ENCODE results near the gene CAMK1G. TPM values are rescaled to one million over a fixed set of nuclear protein-coding genes. Genes with fewer than 3 reads are reported as not detected.

Gene CAMK1G
- total RNA-seq (2014; rRNA removed; shearing (Covaris generic)) (0.11 TPM in 1 of 2 replicates, not detected in the other), polyA plus RNA-seq (2016; fragmentation: Nextera tagmentation; extraction: Ambion mirVana) (0.24 TPM in 1 of 2 replicates, not detected in the other)

DNA sequence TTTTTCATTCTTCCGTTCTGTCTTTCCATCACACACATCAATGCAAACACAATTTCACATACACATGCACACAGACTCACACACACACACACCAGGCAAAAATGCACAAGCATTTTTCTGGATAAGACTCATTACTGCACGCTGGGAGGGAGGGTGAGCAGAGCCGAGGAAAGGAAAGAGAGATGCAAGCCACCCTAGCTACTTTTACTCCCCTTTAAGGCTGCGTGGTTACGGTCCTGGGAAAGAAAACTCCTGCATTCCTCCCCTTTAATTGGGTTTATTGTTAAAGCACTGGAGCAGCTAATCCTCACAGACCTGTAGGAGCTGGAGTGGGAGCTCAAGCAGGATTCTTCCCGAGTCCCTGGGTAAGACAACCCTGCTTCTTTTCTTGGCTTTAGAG is at the start of gene CAMK1G:
Gene CAMK1G, plus strand, starts transcription at position 307 of the 400 bp plus-strand sequence. CDS start 11,270 bp downstream, outside the sequence.
- in situ Hi-C loops (cut with MboI): loop anchor here (25.0 kb wide), 1 partner anchor 404 kb away; no protein-coding TSS in a partner anchor
- 0 out of 2 replicates have a peak within 1 kb of the TSS, but pooled peaks have one; percentile 49 for H2AFZ ChIP-seq
- H3F3A ChIP-seq (ENCODE audit: insufficient read depth): no peaks in the 10 kb centered on the region; the same call in 1 of the 2 replicates

DNA sequence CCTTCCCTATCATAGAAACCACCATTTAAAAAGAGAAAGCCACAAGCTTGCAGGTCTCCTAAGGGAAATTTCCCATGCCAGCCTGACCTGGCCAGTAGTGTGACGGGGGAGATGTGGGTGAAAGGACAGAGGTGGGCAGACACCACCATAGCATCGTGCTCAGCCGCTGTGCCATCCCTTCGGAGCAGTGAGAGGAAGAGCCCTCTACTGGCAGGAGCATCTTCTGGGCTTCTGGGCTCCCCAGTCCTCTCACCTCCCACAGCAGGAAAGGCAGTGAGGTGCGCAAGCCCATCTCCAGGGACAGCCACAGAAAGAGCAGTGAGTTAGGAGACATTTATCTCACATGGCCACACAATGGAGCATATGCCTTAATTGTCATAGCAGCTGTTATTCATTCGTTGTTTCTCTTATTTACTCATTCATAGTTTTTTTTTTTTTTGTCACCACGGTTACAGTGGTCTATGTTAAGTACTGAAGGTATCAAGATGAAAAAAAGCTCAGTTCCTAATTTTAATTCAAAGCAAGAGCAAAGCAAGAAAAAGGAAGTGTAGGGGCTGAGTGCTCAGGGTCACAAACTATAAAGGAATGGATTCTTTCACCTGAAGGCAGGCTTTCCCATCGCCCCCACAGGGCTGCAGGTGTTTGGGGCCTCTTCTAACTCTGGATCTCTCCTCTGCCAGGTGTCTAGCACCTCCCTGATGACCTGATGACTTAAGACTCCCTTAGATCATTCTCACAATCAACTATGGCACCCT is 48.8 kb upstream of the CAMK1G start:
- in situ Hi-C loops (cut with MboI): no loop called here
- no peaks in the 10 kb centered on the region for H4K20me1 ChIP-seq (ENCODE audit: insufficient read depth)
- no peaks in the 10 kb centered on the region for H3K9me2 ChIP-seq (ENCODE audit: insufficient read depth)
- no peaks in the 10 kb centered on the region for H3K79me2 ChIP-seq (ENCODE audit: insufficient read depth)
- no peaks in the 10 kb centered on the region for H3K4me1 ChIP-seq (ENCODE audit: insufficient read depth)
- 42 to 47% methylated on average over 8 of the region's 8 CpGs for WGBS, 2 experiments (ENCODE audit: low coverage in 1 of 2, low lambda C conversion rate in 2 of 2, missing lambda C conversion rate in 2 of 2)
- H3K27me3 ChIP-seq (replicated peaks; ENCODE audit: insufficient read depth): peaks cover 24% of the 10 kb centered on the region
- H3K4me2 ChIP-seq (ENCODE audit: unreplicated experiment): no peak overlapping the region
- H3K9me3 ChIP-seq (ENCODE audit: low read depth): no peaks in the 10 kb centered on the region
- H3K4me3 ChIP-seq: no peak overlapping the region
- H3K27ac ChIP-seq: no peak overlapping the region
- H3K36me3 ChIP-seq (ENCODE audit: low read depth): no peaks in the 10 kb centered on the region
- no peak overlapping the region for H2AFZ ChIP-seq
- no peak for DNase-seq
- H3K9ac ChIP-seq: no peak overlapping the region
- no peak for TF ChIP-seq EZH2phosphoT487 (IDR thresholded peaks at IDR 0.05; ENCODE audit: insufficient read depth, low read depth)
- TF ChIP-seq EZH2 (IDR thresholded peaks at IDR 0.05; ENCODE audit: insufficient read depth, poor library complexity, severe bottlenecking): no peak
- H3F3A ChIP-seq (ENCODE audit: insufficient read depth): no peaks in the 10 kb centered on the region

More for the DNA sequence above, at the start of gene CAMK1G:
- Histone ChIP-seq H3K4me1 (ENCODE audit: insufficient read depth) (peaks cover 8% of the 10 kb centered on the region; the same call in 1 of the 2 replicates), H3K36me3 (ENCODE audit: low read depth) (no peaks in the 10 kb centered on the region), H3K79me2 (ENCODE audit: insufficient read depth) (no peaks in the 10 kb centered on the region), H3K4me3 (peak within 1 kb of the TSS; percentile 22; the same call in 1 of the 2 replicates), H3K9ac (no peak within 1 kb of the TSS), H4K20me1 (ENCODE audit: insufficient read depth) (no peaks in the 10 kb centered on the region), H3K27ac (no peak within 1 kb of the TSS), H3K27me3 (replicated peaks; ENCODE audit: insufficient read depth) (peaks cover 29% of the 10 kb centered on the region), H3K9me2 (ENCODE audit: insufficient read depth) (no peaks in the 10 kb centered on the region), H3K4me2 (ENCODE audit: unreplicated experiment) (peak within 1 kb of the TSS; percentile 56), H3K9me3 (ENCODE audit: low read depth) (no peaks in the 10 kb centered on the region)
- 5 to 12% methylated on average over 6 of the region's 6 CpGs for WGBS, 2 experiments (ENCODE audit: low coverage in 1 of 2, low lambda C conversion rate in 2 of 2, missing lambda C conversion rate in 2 of 2)
- peak; percentile 78 for DNase-seq
- TF ChIP-seq EZH2phosphoT487 (IDR thresholded peaks at IDR 0.05; ENCODE audit: insufficient read depth, low read depth): no peak

DNA sequence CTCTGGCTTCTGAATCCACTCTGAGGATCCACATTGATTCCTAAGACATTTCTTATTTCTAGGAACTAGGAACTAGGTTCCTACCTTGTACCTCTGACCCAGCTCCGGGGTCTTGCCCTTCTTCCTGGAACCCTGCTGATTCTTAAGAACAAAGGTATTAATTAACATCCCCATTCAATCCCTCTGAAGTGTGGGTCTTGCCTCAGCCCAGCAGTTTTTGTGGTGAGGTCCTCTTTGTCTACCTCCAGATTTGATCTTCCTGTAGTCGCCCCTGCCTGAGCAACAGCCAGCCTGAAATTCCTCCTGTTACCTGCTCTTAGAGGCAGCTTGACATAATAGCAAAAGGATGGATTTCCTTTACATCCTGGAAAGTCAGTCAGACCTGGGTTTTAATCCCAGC is 46.7 kb upstream of the CAMK1G start:
- 42 to 52% methylated on average over 2 of the region's 2 CpGs for WGBS, 2 experiments (ENCODE audit: low coverage in 1 of 2, low lambda C conversion rate in 2 of 2, missing lambda C conversion rate in 2 of 2)
- Histone ChIP-seq H3K4me1 (ENCODE audit: insufficient read depth) (no peaks in the 10 kb centered on the region), H3F3A (ENCODE audit: insufficient read depth) (no peaks in the 10 kb centered on the region), H2AFZ (no peak overlapping the region), H3K9ac (no peak overlapping the region), H3K4me3 (no peak overlapping the region), H3K9me2 (ENCODE audit: insufficient read depth) (no peaks in the 10 kb centered on the region), H3K9me3 (ENCODE audit: low read depth) (no peaks in the 10 kb centered on the region), H3K4me2 (ENCODE audit: unreplicated experiment) (no peak overlapping the region), H3K36me3 (ENCODE audit: low read depth) (no peaks in the 10 kb centered on the region), H3K79me2 (ENCODE audit: insufficient read depth) (no peaks in the 10 kb centered on the region), H3K27ac (no peak overlapping the region), H3K27me3 (replicated peaks; ENCODE audit: insufficient read depth) (peaks cover 31% of the 10 kb centered on the region), H4K20me1 (ENCODE audit: insufficient read depth) (no peaks in the 10 kb centered on the region)
- DNase-seq: no peak
- in situ Hi-C loops (cut with MboI): no loop called here
- TF ChIP-seq EZH2phosphoT487 (IDR thresholded peaks at IDR 0.05; ENCODE audit: insufficient read depth, low read depth): no peak
- no peak for TF ChIP-seq EZH2 (IDR thresholded peaks at IDR 0.05; ENCODE audit: insufficient read depth, poor library complexity, severe bottlenecking)

DNA sequence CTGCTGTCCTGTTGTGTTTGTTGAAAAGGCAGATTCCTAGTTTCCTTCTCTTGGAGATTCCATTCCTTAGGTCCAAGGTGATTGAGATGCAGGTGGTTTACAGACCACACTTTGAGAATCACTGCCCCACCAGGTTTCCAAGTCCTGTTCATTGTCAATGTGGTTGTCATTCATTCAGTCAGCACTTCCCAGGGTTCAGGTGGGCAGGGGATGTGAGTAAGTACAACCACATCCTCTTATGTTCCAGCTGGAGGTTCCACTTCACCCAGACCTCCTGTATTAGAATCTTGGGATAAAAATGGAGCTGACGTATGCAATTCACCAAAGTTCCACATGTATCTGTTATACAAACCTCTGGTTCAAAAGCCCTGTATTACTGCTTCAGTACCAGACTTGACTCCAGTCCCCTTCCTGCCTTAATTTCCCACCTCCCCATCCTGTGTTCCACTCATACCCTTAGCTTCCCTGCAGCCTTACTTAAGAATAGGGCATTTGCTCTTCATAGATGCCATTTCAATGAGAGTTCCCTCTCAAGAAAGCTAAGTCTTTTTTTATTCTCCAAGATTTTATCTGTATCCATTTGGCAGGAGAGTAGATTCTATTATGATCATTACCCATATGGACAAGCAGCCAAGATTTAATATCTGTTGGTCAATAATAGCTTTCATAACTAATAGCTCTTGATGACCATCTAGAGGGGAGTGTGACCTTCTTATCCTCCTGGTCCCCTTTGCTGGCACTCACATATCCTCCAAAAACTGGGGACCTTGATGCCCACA is 46.0 kb upstream of the CAMK1G start:
- Histone ChIP-seq H3K9me2 (ENCODE audit: insufficient read depth) (no peaks in the 10 kb centered on the region), H3K9me3 (ENCODE audit: low read depth) (no peaks in the 10 kb centered on the region), H3K36me3 (ENCODE audit: low read depth) (no peaks in the 10 kb centered on the region), H3K27me3 (replicated peaks; ENCODE audit: insufficient read depth) (peaks cover 31% of the 10 kb centered on the region), H3K4me1 (ENCODE audit: insufficient read depth) (no peaks in the 10 kb centered on the region), H3K79me2 (ENCODE audit: insufficient read depth) (no peaks in the 10 kb centered on the region), H3F3A (ENCODE audit: insufficient read depth) (no peaks in the 10 kb centered on the region), H3K9ac (no peak overlapping the region), H3K4me3 (no peak overlapping the region), H3K4me2 (ENCODE audit: unreplicated experiment) (no peak overlapping the region), H4K20me1 (ENCODE audit: insufficient read depth) (no peaks in the 10 kb centered on the region), H2AFZ (no peak overlapping the region), H3K27ac (no peak overlapping the region)
- in situ Hi-C loops (cut with MboI): no loop called here
- TF ChIP-seq EZH2phosphoT487 (IDR thresholded peaks at IDR 0.05; ENCODE audit: insufficient read depth, low read depth): no peak
- TF ChIP-seq EZH2 (IDR thresholded peaks at IDR 0.05; ENCODE audit: insufficient read depth, poor library complexity, severe bottlenecking): no peak
- 33 to 35% methylated on average over 1 of the region's 1 CpG for WGBS, 2 experiments (ENCODE audit: low coverage in 1 of 2, low lambda C conversion rate in 2 of 2, missing lambda C conversion rate in 2 of 2)
- DNase-seq: no peak
